ENCODE data around the gene PSME1. TPM values are rescaled to one million over a fixed set of nuclear protein-coding genes. Genes with fewer than 3 reads are reported as not detected.

Gene PSME1
- total and polyA plus RNA-seq, 2 of the 13 experiments (the other 11 are each of a cell fraction or from before 2014, with no cell fraction given): 159 to 608 TPM

- no peak for TF ChIP-seq RAD51 (IDR thresholded peaks at IDR 0.05; ENCODE audit: borderline replicate concordance)
- TF ChIP-seq SAFB2 (CRISPR knock-in tag; IDR thresholded peaks at IDR 0.05; ENCODE audit: borderline replicate concordance, low read depth): peak; percentile 92
- TF ChIP-seq MAF1 (CRISPR knock-in tag; IDR thresholded peaks at IDR 0.05; ENCODE audit: borderline replicate concordance): peak; percentile 68; the same call in 1 of the 2 replicates
- TF ChIP-seq ZNF383 (CRISPR knock-in tag; IDR thresholded peaks at IDR 0.05; ENCODE audit: borderline replicate concordance): peak; percentile 86; the same call in 1 of the 2 replicates
- peak; percentile 82; the same call in 1 of the 2 replicates for TF ChIP-seq TOPORS (CRISPR knock-in tag; IDR thresholded peaks at IDR 0.05)
- no peak; the same call in none of the 2 replicates for TF ChIP-seq ZNF83 (CRISPR knock-in tag; IDR thresholded peaks at IDR 0.05; ENCODE audit: borderline replicate concordance)
- TF ChIP-seq ZNF879 (CRISPR knock-in tag; IDR thresholded peaks at IDR 0.05): peak; percentile 96; the same call in 1 of the 2 replicates
- TF ChIP-seq ZSCAN22 (CRISPR knock-in tag; IDR thresholded peaks at IDR 0.05): no peak; the same call in 1 of the 2 replicates
- TF ChIP-seq TIGD3 (CRISPR knock-in tag; IDR thresholded peaks at IDR 0.05; ENCODE audit: borderline replicate concordance): peak; percentile 93; the same call in 1 of the 2 replicates
- TF ChIP-seq USF2 (IDR thresholded peaks at IDR 0.05; ENCODE audit: low read depth, low read length): no peak
- TF ChIP-seq USF2 (CRISPR knock-in tag; IDR thresholded peaks at IDR 0.05; ENCODE audit: borderline replicate concordance): no peak; the same call in 1 of the 2 replicates
- peak; percentile 99 for TF ChIP-seq NCOA1 (CRISPR knock-in tag; IDR thresholded peaks at IDR 0.05)
- TF ChIP-seq BCL6 (CRISPR knock-in tag; IDR thresholded peaks at IDR 0.05): peak; percentile 93
- TF ChIP-seq MYPOP (CRISPR knock-in tag; IDR thresholded peaks at IDR 0.05): no peak
- TF ChIP-seq RNF219 (CRISPR knock-in tag; IDR thresholded peaks at IDR 0.05): no peak; the same call in 1 of the 2 replicates
- TF ChIP-seq NFATC3 (CRISPR knock-in tag; IDR thresholded peaks at IDR 0.05): no peak
- peak; percentile 85; the same call in 1 of the 2 replicates for TF ChIP-seq ZFP41 (CRISPR knock-in tag; IDR thresholded peaks at IDR 0.05; ENCODE audit: borderline replicate concordance)
- peak; percentile 99 for TF ChIP-seq ZNF543 (CRISPR knock-in tag; IDR thresholded peaks at IDR 0.05)
- TF ChIP-seq DRAP1 (CRISPR knock-in tag; IDR thresholded peaks at IDR 0.05): peak; percentile 93
- TF ChIP-seq NR1H2 (CRISPR knock-in tag; IDR thresholded peaks at IDR 0.05; ENCODE audit: borderline replicate concordance, low read depth): peak; percentile 98; the same call in 1 of the 2 replicates
Measured at GRCh38 chr14:24113801-24114531, 22.0 kb upstream of the PSME1 start (continued).

All from HepG2 (cell line).